ENCODE results near the gene RTL10. TPM values are rescaled to one million over a fixed set of nuclear protein-coding genes. Genes with fewer than 3 reads are reported as not detected.

The RTL10 gene
- total RNA-seq, 1 experiment from 2014 or later, result 26.7 TPM

- H3K9me3 ChIP-seq (ENCODE audit: control insufficient read depth, insufficient read depth, low read depth, low read length), result no peaks in the 10 kb centered on the region
- no peaks in the 10 kb centered on the region for H3K27me3 ChIP-seq (ENCODE audit: control insufficient read depth, insufficient read depth, low read length)
- no peaks in the 10 kb centered on the region for H3K4me1 ChIP-seq (ENCODE audit: control insufficient read depth, insufficient read depth, low read length)
- no peak overlapping the region for H3K4me3 ChIP-seq (ENCODE audit: low read depth in 2 of 2, low read length in 2 of 2)
- no peak overlapping the region for H3K27ac ChIP-seq (ENCODE audit: low read length)
- ChIA-PET POLR2A (no interaction called here), CTCF (no interaction called here)
- no peak for DNase-seq (ENCODE audit: low read depth, low spot score)
- in situ Hi-C loops (cut with HindIII; ENCODE audit: low pct_unique_long_range_greater_than_20kb, low sequenced_read_pairs) (no loop called here), intact Hi-C loops (cut with micrococcal nuclease; ENCODE audit: unreplicated experiment) (no loop called here)
- TF ChIP-seq REST (IDR thresholded peaks at IDR 0.05; ENCODE audit: insufficient read depth in 1 of 2, low read depth in 2 of 2, low read length in 1 of 2), result no peak
- no TSS peak for BruUV-seq (replicated peaks)
- ATAC-seq, result no peak
- H3K36me3 ChIP-seq (ENCODE audit: control insufficient read depth, insufficient read depth, low read length), result no peaks in the 10 kb centered on the region
Measured at GRCh38 chr22:19818324-19819207, 36.1 kb downstream of the RTL10 start.

DNA sequence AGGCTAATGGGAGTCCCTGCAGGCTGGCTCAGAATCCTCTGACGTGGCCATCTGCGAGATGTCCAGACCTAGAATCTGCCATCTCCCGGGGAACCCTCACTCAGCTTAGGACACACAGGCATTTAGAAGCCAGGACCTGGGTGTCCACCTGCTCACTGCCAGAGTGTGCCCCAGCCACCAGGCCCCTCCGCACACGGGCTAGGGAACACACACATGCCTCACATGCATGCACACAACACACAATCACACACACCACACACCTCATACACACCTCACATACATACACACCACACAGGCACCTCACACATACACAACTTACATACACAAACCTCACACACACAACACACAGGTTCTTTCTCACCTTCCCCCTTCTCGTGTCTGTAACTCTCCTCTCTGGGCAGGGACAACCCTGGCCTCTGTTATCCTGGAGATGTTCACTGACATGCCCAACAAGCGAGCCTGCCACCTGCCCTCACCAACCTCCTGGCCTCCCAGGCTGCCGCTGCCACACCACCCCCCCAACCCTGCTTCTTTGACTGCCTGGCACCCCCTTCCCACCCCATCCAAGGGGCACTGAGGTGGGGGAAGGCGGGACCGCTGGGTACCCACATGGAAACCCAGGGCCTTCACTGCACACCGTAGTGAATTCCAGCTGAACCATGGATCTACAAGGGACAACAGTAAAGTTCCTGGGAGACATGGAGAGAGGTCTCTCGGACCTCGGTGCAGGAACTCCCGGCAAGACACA is 38.1 kb downstream of the RTL10 start:
- Histone ChIP-seq H3K4me3 (ENCODE audit: low read depth in 2 of 2, low read length in 2 of 2) (no peak overlapping the region), H3K36me3 (ENCODE audit: control insufficient read depth, insufficient read depth, low read length) (no peaks in the 10 kb centered on the region), H3K27me3 (ENCODE audit: control insufficient read depth, insufficient read depth, low read length) (no peaks in the 10 kb centered on the region), H3K9me3 (ENCODE audit: control insufficient read depth, insufficient read depth, low read depth, low read length) (no peaks in the 10 kb centered on the region), H3K4me1 (ENCODE audit: control insufficient read depth, insufficient read depth, low read length) (no peaks in the 10 kb centered on the region), H3K27ac (ENCODE audit: low read length) (no peak overlapping the region)
- DNase-seq (ENCODE audit: low read depth, low spot score) (no peak), ATAC-seq (no peak)
- TF ChIP-seq, protein P1, sequence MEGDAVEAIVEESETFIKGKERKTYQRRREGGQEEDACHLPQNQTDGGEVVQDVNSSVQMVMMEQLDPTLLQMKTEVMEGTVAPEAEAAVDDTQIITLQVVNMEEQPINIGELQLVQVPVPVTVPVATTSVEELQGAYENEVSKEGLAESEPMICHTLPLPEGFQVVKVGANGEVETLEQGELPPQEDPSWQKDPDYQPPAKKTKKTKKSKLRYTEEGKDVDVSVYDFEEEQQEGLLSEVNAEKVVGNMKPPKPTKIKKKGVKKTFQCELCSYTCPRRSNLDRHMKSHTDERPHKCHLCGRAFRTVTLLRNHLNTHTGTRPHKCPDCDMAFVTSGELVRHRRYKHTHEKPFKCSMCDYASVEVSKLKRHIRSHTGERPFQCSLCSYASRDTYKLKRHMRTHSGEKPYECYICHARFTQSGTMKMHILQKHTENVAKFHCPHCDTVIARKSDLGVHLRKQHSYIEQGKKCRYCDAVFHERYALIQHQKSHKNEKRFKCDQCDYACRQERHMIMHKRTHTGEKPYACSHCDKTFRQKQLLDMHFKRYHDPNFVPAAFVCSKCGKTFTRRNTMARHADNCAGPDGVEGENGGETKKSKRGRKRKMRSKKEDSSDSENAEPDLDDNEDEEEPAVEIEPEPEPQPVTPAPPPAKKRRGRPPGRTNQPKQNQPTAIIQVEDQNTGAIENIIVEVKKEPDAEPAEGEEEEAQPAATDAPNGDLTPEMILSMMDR (IDR thresholded peaks at IDR 0.05), result no peak
- no peak for TF ChIP-seq TCF7L2 (IDR thresholded peaks at IDR 0.05; ENCODE audit: low read depth, low read length)
- TF ChIP-seq SIN3A (IDR thresholded peaks at IDR 0.05; ENCODE audit: borderline replicate concordance, insufficient read depth, low read depth, low read length), result no peak
- TF ChIP-seq POLR2AphosphoS5 (IDR thresholded peaks at IDR 0.05; ENCODE audit: low read depth, low read length), result no peak
- TF ChIP-seq REST (IDR thresholded peaks at IDR 0.05; ENCODE audit: insufficient read depth in 1 of 2, low read depth in 2 of 2, low read length in 1 of 2), result no peak
- ChIA-PET POLR2A (no interaction called here), CTCF (no interaction called here)
- in situ Hi-C loops (cut with HindIII; ENCODE audit: low pct_unique_long_range_greater_than_20kb, low sequenced_read_pairs) (no loop called here), intact Hi-C loops (cut with micrococcal nuclease; ENCODE audit: unreplicated experiment) (no loop called here)
- BruUV-seq (replicated peaks), result no TSS peak
